ENCODE data around the gene ANO5.
A peak's percentile ranks its signal among the peaks of the same experiment; 100 is the strongest.
"Not testable (repeated sequence)": the region's sequence is repeated elsewhere in the genome, so short reads cannot be mapped to it uniquely, and the experiment has no call there.

The ANO5 gene

DNA sequence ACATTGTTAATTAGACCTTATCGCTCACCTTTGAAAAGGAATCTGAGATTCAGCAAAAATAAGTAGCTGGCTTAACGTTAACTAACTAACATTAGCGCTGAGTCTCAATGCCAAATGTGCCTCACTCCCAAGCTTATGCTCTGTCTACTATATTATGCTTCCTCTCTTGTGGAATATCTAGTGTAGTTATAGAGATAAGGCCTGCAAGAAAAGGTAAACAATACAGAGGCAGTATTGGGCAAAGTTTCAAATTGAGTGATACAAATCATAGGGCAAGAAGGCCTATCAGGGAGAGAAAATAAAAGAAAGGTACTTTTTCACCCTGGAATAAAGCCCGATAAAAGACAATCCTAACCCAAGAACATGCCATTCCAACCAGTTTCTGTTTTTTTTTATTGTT, 83.7 kb downstream of the ANO5 start:
- in situ Hi-C loops (cut with HindIII; ENCODE audit: low pct_ligation_motif_present, low pct_unique_long_range_greater_than_20kb, low sequenced_read_pairs) = no loop called here
- no peak for DNase-seq

DNA sequence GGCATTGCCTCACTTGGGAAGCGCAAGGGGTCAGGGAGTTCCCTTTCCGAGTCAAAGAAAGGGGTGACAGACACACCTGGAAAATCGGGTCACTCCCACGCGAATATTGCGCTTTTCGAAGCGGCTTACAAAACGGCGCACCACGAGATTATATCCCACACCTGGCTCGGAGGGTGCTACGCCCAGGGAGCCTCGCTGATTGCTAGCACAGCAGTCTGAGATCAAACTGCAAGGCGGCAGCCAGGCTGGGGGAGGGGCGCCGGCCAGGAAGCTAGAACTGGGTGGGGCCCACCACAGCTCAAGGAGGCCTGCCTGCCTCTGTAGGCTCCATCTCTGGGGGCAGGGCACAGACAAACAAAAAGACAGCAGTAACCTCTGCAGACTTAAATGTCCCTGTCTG, 92.1 kb downstream of the ANO5 start:
- DNase-seq; in situ Hi-C loops (cut with HindIII; ENCODE audit: low pct_ligation_motif_present, low pct_unique_long_range_greater_than_20kb, low sequenced_read_pairs): not testable (repeated sequence)

DNA sequence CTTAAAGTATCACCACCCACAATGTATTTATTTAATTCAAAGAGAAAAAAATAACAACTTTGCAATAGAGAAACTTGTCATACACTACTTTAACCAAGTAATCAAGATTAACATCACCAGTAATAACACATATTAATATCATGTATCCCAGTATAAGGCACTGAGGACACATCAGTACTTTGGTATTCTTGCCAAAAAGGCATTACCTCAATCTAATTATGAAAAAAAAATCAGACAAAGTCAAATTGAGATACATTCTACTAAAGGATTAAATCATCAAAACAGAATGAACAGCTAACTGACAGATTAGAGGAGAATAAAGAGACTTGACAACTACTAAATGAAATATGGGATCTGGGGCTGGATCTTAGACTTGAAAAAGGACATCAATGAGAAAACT, 109.5 kb downstream of the ANO5 start:
- DNase-seq = no peak
- in situ Hi-C loops (cut with HindIII; ENCODE audit: low pct_ligation_motif_present, low pct_unique_long_range_greater_than_20kb, low sequenced_read_pairs) = no loop called here

DNA sequence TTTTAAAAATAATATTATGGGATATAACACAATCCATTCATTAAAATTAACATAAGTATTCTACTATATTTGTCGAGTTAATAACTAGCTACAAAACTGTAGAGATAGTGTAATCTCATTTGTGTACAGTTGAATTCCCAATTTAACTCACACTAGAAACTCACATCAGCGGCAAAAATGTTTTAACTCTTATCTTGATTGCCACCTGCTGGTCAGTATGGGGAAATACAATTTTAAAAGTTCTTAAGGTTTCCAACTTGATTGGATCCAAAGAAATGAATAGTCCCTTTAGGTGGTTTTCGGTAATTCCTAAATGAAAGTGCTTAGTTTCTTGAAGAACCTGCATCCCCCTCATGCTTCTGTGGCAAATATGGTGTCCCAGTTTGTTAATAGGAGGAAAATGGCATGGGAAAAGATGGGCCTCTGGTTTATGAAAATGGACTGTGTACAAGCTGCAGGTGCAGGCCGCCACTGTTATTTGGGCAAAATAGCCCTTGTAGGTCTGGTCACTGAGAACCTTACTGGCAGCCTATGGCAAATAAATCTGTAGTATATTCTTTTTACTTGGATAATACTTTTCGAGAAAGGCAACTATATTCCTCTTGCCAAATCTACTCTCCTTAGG, 111.6 kb downstream of the ANO5 start:
- in situ Hi-C loops (cut with HindIII; ENCODE audit: low pct_ligation_motif_present, low pct_unique_long_range_greater_than_20kb, low sequenced_read_pairs) = no loop called here
- peak; percentile 40 for DNase-seq

DNA sequence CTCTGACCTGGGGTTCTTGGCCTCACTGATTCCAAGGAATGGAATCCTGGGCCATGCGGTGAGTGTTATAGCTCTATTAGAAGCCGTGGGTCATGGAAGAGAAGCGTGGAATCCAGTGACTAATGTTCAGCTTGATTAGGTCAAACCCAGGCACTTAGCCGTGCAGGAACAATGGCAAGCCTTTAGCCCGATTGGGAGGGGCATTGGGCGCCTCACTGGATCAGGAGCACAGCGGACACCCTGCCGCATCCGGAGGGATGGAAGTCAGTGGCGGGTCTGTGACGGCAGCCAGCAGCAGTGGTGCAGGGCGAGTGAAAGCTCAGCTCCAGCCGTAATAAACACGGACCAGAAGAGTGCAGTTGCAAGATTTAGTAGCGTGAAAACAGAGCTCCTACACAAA, 124.8 kb downstream of the ANO5 start:
- in situ Hi-C loops (cut with HindIII; ENCODE audit: low pct_ligation_motif_present, low pct_unique_long_range_greater_than_20kb, low sequenced_read_pairs) = no loop called here
- no peak for DNase-seq

DNA sequence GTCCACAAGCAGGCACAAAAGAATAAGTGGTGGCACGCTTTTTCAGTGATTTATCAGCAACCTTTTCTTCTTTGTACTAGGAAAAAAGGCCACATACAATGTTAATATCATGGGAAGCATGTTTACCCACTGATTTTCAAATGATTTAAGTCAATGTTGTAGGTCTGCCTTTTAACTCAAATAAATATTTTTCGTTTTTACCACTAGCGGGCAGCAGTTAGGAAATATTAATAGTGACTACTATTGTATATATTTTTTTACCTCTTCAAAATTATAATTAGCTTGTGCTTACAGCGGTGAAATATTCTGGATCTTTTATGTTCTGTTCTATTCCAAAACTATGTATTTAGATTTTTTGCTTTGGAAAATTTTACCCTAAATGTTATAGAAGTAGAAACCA, 138.9 kb downstream of the ANO5 start:
- DNase-seq = no peak
- in situ Hi-C loops (cut with HindIII; ENCODE audit: low pct_ligation_motif_present, low pct_unique_long_range_greater_than_20kb, low sequenced_read_pairs) = no loop called here
